Glutamatergic neuron (in vitro differentiated cells): ENCODE measurements around the gene CASP5. TPM values are rescaled to one million over a fixed set of nuclear protein-coding genes. Genes with fewer than 3 reads are reported as not detected.

Source experiments
- DNase-seq: peaks from one replicate; pipeline ENCODE4 v3.0.0; 2022
- H3K27ac Mint-ChIP-seq: one replicate; pipeline ENCODE4 v1.8.0; 2020; ENCODE audit warnings: mild to moderate bottlenecking, mixed read lengths, inconsistent platforms; ENCODE audit not compliant: unreplicated experiment
- H3K27me3 Mint-ChIP-seq: one replicate; pipeline ENCODE4 v1.8.0; 2020; ENCODE audit warnings: mild to moderate bottlenecking, moderate library complexity, mixed read lengths, inconsistent platforms; ENCODE audit not compliant: unreplicated experiment
- H3K36me3 Mint-ChIP-seq: one replicate; pipeline ENCODE4 v1.8.0; 2020; ENCODE audit warnings: mild to moderate bottlenecking, mixed read lengths, inconsistent platforms; ENCODE audit not compliant: unreplicated experiment
- H3K4me1 Mint-ChIP-seq: one replicate; pipeline ENCODE4 v1.8.0; 2020; ENCODE audit warnings: mild to moderate bottlenecking, low read depth, mixed read lengths, inconsistent platforms; ENCODE audit not compliant: unreplicated experiment
- H3K4me3 Mint-ChIP-seq: one replicate; pipeline ENCODE4 v1.8.0; 2020; ENCODE audit warnings: mild to moderate bottlenecking, mixed read lengths, inconsistent platforms; ENCODE audit not compliant: unreplicated experiment
- H3K9me3 Mint-ChIP-seq: one replicate; pipeline ENCODE4 v1.8.0; 2020; ENCODE audit warnings: mild to moderate bottlenecking, moderate library complexity, mixed read lengths, inconsistent platforms; ENCODE audit not compliant: unreplicated experiment
- total RNA-seq: library from RNA; stranded (reverse); fragmentation: NEBNext Ultra II Directional; extraction: Animal tissue kit (Norgen Biotek cat#: 25700); gene quantifications from one replicate; pipeline ENCODE4 v1.2.1, GENCODE V29; 2021; ENCODE audit not compliant: unreplicated experiment
- TF ChIP-seq, protein P1 (sequence below): fragments of 200-600 bp; sonication (generic); IDR thresholded peaks from one replicate; pipeline ENCODE4 v1.5.0; 2021; ENCODE audit not compliant: partially characterized antibody, unreplicated experiment

The CASP5 gene
- total RNA-seq, 1 donor from 2014 or later, result not detected

GRCh38 chr11:104999721-105000120 lies 23.2 kb downstream of the CASP5 start:
- H3K4me1 Mint-ChIP-seq, result no peaks in the 10 kb centered on the region
- H3K4me3 Mint-ChIP-seq, result no peak overlapping the region
- TF ChIP-seq, protein P1, sequence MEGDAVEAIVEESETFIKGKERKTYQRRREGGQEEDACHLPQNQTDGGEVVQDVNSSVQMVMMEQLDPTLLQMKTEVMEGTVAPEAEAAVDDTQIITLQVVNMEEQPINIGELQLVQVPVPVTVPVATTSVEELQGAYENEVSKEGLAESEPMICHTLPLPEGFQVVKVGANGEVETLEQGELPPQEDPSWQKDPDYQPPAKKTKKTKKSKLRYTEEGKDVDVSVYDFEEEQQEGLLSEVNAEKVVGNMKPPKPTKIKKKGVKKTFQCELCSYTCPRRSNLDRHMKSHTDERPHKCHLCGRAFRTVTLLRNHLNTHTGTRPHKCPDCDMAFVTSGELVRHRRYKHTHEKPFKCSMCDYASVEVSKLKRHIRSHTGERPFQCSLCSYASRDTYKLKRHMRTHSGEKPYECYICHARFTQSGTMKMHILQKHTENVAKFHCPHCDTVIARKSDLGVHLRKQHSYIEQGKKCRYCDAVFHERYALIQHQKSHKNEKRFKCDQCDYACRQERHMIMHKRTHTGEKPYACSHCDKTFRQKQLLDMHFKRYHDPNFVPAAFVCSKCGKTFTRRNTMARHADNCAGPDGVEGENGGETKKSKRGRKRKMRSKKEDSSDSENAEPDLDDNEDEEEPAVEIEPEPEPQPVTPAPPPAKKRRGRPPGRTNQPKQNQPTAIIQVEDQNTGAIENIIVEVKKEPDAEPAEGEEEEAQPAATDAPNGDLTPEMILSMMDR, result no peak
- H3K9me3 Mint-ChIP-seq, result no peaks in the 10 kb centered on the region
- DNase-seq, result no peak
- H3K27me3 Mint-ChIP-seq, result no peaks in the 10 kb centered on the region
- no peak overlapping the region for H3K27ac Mint-ChIP-seq
- no peaks in the 10 kb centered on the region for H3K36me3 Mint-ChIP-seq

GRCh38 chr11:104997288-104997687 lies 25.7 kb downstream of the CASP5 start:
- no peak for DNase-seq
- TF ChIP-seq, protein P1, result no peak

DNA sequence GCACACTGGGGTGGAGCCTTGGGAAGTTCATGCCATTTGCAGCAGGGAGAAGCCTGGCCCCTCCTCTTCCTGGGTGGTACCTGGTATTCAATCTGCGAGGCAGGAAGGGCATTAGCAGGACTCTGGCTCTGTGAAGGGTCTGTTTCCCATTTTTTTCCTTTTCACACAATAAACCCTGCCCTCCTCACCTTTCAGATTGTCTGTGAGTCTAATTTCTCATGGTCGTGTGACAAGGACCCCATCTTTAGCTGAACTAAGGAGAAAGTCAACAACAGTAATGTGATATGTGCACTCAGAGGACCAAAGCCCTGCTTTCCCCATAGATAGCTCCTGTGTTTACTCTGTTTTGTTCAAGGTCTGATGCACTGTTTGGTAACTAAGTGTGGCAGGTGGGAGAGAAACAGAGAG lies 28.0 kb downstream of the CASP5 start:
- H3K4me1 Mint-ChIP-seq, result no peaks in the 10 kb centered on the region
- no peak overlapping the region for H3K27ac Mint-ChIP-seq
- TF ChIP-seq, protein P1, result no peak
- no peaks in the 10 kb centered on the region for H3K36me3 Mint-ChIP-seq
- no peak for DNase-seq
- no peak overlapping the region for H3K4me3 Mint-ChIP-seq
- no peaks in the 10 kb centered on the region for H3K9me3 Mint-ChIP-seq
- no peaks in the 10 kb centered on the region for H3K27me3 Mint-ChIP-seq

More at GRCh38 chr11:104997288-104997687, 25.7 kb downstream of the CASP5 start:
- Mint-ChIP-seq H3K27me3 (no peaks in the 10 kb centered on the region), H3K4me1 (no peaks in the 10 kb centered on the region), H3K4me3 (no peak overlapping the region), H3K9me3 (no peaks in the 10 kb centered on the region), H3K36me3 (no peaks in the 10 kb centered on the region), H3K27ac (no peak overlapping the region)

- no peak for DNase-seq
- TF ChIP-seq, protein P1, result no peak
- Mint-ChIP-seq H3K36me3 (no peaks in the 10 kb centered on the region), H3K4me1 (no peaks in the 10 kb centered on the region), H3K4me3 (no peak overlapping the region), H3K27ac (no peak overlapping the region), H3K9me3 (no peaks in the 10 kb centered on the region), H3K27me3 (no peaks in the 10 kb centered on the region)
These were observed 30.2 kb downstream of the CASP5 start for GRCh38 chr11:104992781-104993180.

DNA sequence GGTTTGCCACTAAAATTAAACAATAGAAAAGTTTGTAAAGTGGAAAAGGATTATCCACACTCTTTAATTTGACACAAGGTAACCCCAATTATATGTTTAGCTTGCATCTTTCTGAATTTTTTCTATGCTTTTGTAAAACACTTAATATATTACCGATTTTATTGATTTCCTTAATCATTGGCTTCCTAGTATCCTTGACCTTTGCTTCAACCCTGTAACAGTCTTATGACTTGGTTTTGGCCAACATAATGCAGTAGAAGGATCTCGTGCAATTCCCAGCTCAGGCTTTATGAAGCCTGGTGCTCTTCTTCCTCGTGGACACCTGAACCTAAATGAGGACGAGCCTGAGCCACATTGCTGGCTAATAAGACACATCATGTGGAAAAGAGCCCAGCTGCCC lies 31.0 kb downstream of the CASP5 start:
- TF ChIP-seq, protein P1, result no peak
- H3K36me3 Mint-ChIP-seq, result no peaks in the 10 kb centered on the region
- no peaks in the 10 kb centered on the region for H3K4me1 Mint-ChIP-seq
- H3K9me3 Mint-ChIP-seq, result no peaks in the 10 kb centered on the region
- no peak for DNase-seq
- no peak overlapping the region for H3K27ac Mint-ChIP-seq
- no peak overlapping the region for H3K4me3 Mint-ChIP-seq
- no peaks in the 10 kb centered on the region for H3K27me3 Mint-ChIP-seq
